Loucy (cell line): Measurements from ENCODE around the gene UTS2.

Experiments used
- H2AFZ ChIP-seq: fragments of 200-600 bp; sonication (generic); 2 replicates; pipeline ENCODE4 v1.6.0; 2016; ENCODE audit warnings: antibody characterized with exemption, mild to moderate bottlenecking, low read length, moderate library complexity
- H3F3A ChIP-seq: fragments of 200-600 bp; 2 replicates; pipeline ENCODE4 v1.6.0; 2016; ENCODE audit warnings: antibody characterized with exemption, low read depth, mild to moderate bottlenecking
- H3K27me3 ChIP-seq: fragments of 200-600 bp; sonication (generic); 2 replicates; pipeline ENCODE4 v1.6.1; 2014; ENCODE audit warnings: low read length, mild to moderate bottlenecking; ENCODE audit not compliant: insufficient read depth, poor library complexity, severe bottlenecking
- H3K36me3 ChIP-seq: fragments of 200-600 bp; sonication (generic); 2 replicates; pipeline ENCODE4 v1.6.1; 2016; ENCODE audit warnings: low read length; ENCODE audit not compliant: insufficient read depth
- H3K4me1 ChIP-seq: fragments of 200-600 bp; sonication (generic); 2 replicates; pipeline ENCODE4 v1.5.1; 2014; ENCODE audit warnings: low read length, mild to moderate bottlenecking; ENCODE audit not compliant: insufficient read depth, poor library complexity, severe bottlenecking
- H3K4me2 ChIP-seq: fragments of 200-600 bp; sonication (generic); 2 replicates; pipeline ENCODE4 v1.6.0; 2014; ENCODE audit warnings: antibody characterized with exemption, low read length, low read depth, mild to moderate bottlenecking; ENCODE audit not compliant: poor library complexity, severe bottlenecking
- H3K4me3 ChIP-seq: fragments of 200-600 bp; sonication (generic); 2 replicates; pipeline ENCODE4 v1.5.1; 2014; ENCODE audit warnings: low read length, mild to moderate bottlenecking, mixed read lengths; ENCODE audit not compliant: poor library complexity, severe bottlenecking
- H3K79me2 ChIP-seq: fragments of 200-600 bp; sonication (generic); 2 replicates; pipeline ENCODE4 v1.6.1; 2014; ENCODE audit warnings: low read length; ENCODE audit not compliant: insufficient read depth
- H3K9ac ChIP-seq: fragments of 200-600 bp; sonication (generic); 2 replicates; pipeline ENCODE4 v1.6.0; 2014; ENCODE audit warnings: mild to moderate bottlenecking, low read depth, low read length, moderate library complexity; ENCODE audit not compliant: poor library complexity, severe bottlenecking
- H3K9me2 ChIP-seq: fragments of 200-600 bp; sonication (generic); replicated peaks from 2 replicates; pipeline ENCODE4 v1.6.1; 2016; ENCODE audit warnings: low read depth, low read length, mixed read lengths
- H3K9me3 ChIP-seq: fragments of 200-600 bp; sonication (generic); 2 replicates; pipeline ENCODE4 v1.6.1; 2014; ENCODE audit warnings: mild to moderate bottlenecking, antibody characterized with exemption, low read length, low read depth; ENCODE audit not compliant: insufficient read depth
- H4K20me1 ChIP-seq: fragments of 200-600 bp; sonication (generic); 2 replicates; pipeline ENCODE4 v1.6.0; 2014; ENCODE audit warnings: antibody characterized with exemption, low read length, mild to moderate bottlenecking; ENCODE audit not compliant: insufficient read depth, poor library complexity, severe bottlenecking
- CTCF ChIP-seq: fragments of 200-600 bp; sonication (generic); conservative IDR thresholded peaks from 2 replicates; pipeline ENCODE4 v1.5.1; 2014; ENCODE audit warnings: mild to moderate bottlenecking, antibody characterized with exemption, low read length
- EZH2phosphoT487 ChIP-seq: fragments of 200-600 bp; IDR thresholded peaks from 2 replicates; pipeline ENCODE4 v1.6.1; 2018; ENCODE audit warnings: antibody characterized with exemption, mild to moderate bottlenecking, moderate library complexity, borderline replicate concordance

Gene UTS2

DNA sequence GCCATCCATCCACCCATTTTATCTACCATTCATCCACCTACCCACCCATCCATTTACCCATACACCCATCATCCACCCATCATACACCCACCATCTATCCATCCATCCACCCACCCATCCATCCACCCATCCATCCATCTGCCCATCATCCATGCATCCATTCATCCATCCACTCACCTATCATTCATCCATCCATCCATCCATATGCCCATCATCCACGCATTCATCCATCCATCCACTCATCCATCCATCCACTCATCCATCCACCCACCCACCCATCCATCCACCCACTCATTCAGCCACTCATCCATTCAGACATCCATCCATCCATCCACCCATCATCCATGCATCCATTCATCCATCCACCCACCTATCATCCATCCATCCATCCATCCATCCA lies 31.9 kb upstream of the UTS2 start:
- no peaks in the 10 kb centered on the region for H3K27me3 ChIP-seq
- H3K4me3 ChIP-seq: no peak overlapping the region
- no peak overlapping the region for H2AFZ ChIP-seq
- H3K36me3 ChIP-seq: no peaks in the 10 kb centered on the region
- H3K4me2 ChIP-seq: no peak overlapping the region
- TF ChIP-seq EZH2phosphoT487 (no peak), CTCF (no peak)
- no peaks in the 10 kb centered on the region for H3F3A ChIP-seq
- no peaks in the 10 kb centered on the region for H3K79me2 ChIP-seq
- no peaks in the 10 kb centered on the region for H3K9me3 ChIP-seq
- no peak overlapping the region for H3K9ac ChIP-seq
- no peaks in the 10 kb centered on the region for H4K20me1 ChIP-seq
- no peaks in the 10 kb centered on the region for H3K4me1 ChIP-seq
- no peaks in the 10 kb centered on the region for H3K9me2 ChIP-seq

GRCh38 chr1:7879228-7879627 lies 26.4 kb upstream of the UTS2 start:
- no peaks in the 10 kb centered on the region for H3K4me1 ChIP-seq
- no peaks in the 10 kb centered on the region for H3K27me3 ChIP-seq
- no peak for TF ChIP-seq CTCF
- no peak for TF ChIP-seq EZH2phosphoT487
- H4K20me1 ChIP-seq: no peaks in the 10 kb centered on the region
- H3K9ac ChIP-seq: no peak overlapping the region
- no peaks in the 10 kb centered on the region for H3K9me2 ChIP-seq
- no peak overlapping the region for H2AFZ ChIP-seq
- H3K36me3 ChIP-seq: no peaks in the 10 kb centered on the region
- no peak overlapping the region for H3K4me3 ChIP-seq
- no peaks in the 10 kb centered on the region for H3F3A ChIP-seq
- no peaks in the 10 kb centered on the region for H3K79me2 ChIP-seq
- H3K4me2 ChIP-seq: no peak overlapping the region
- H3K9me3 ChIP-seq: peaks cover 6% of the 10 kb centered on the region; the same call in 1 of the 2 replicates

DNA sequence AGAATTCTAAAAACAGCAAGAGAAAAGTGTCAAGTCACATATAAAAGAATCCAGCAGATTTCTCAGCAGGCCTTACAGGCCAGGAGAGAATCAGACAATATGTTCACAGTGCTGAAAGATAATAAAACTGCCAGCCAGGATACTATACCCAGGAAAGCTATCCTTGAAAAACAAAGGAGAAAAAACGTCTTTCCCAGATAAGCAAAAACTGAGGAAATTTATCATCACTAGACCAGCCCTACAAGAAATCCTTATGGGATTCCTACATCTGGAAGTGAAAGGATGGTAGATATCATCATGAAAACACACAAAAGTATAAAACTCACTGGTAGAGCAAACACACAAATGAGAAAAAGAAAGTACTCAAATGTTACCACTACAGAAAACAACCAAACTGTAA lies 25.2 kb upstream of the UTS2 start:
- H4K20me1 ChIP-seq: no peaks in the 10 kb centered on the region
- TF ChIP-seq EZH2phosphoT487: no peak
- TF ChIP-seq CTCF: no peak
- no peaks in the 10 kb centered on the region for H3K9me2 ChIP-seq
- no peaks in the 10 kb centered on the region for H3K36me3 ChIP-seq
- H3K9ac ChIP-seq: no peak overlapping the region
- no peak overlapping the region for H2AFZ ChIP-seq
- H3K4me3 ChIP-seq: no peak overlapping the region
- no peak overlapping the region for H3K4me2 ChIP-seq
- H3K79me2 ChIP-seq: no peaks in the 10 kb centered on the region
- no peaks in the 10 kb centered on the region for H3K27me3 ChIP-seq
- no peaks in the 10 kb centered on the region for H3F3A ChIP-seq
- H3K9me3 ChIP-seq: peaks cover 6% of the 10 kb centered on the region; the same call in 1 of the 2 replicates
- H3K4me1 ChIP-seq: no peaks in the 10 kb centered on the region
